ENCODE data around the gene LHX6.

Gene LHX6

DNA sequence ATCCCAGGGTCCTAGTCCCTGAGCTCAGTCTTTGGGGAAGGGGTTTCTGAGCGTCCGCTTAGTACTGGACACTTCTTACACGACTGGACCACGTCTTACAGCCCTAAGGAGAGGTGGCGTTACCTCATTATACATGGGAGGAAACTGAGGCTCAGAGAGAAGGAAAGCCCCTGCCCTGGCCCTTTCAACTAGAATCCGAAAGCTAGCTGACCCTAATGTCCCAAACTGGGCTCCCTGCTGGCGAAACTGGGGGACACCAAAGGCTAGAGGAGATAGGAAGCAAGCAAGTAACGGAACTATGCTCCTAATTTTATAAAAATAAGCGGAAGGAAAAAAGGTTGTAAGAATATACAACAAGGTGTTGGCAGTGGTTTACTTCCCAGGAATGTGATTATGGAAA lies 14.2 kb downstream of the LHX6 start:
- peaks cover 75% of the 10 kb centered on the region for H3K27me3 Mint-ChIP-seq
- peak overlapping the region; percentile 51 for H3K4me3 Mint-ChIP-seq
- no peaks in the 10 kb centered on the region for H3K9me3 Mint-ChIP-seq
- H3K4me1 Mint-ChIP-seq: peaks cover 24% of the 10 kb centered on the region
- ATAC-seq (no peak), DNase-seq (no peak)
- H3K27ac Mint-ChIP-seq: no peak overlapping the region
- H3K36me3 Mint-ChIP-seq (ENCODE audit: low read depth): no peaks in the 10 kb centered on the region

DNA sequence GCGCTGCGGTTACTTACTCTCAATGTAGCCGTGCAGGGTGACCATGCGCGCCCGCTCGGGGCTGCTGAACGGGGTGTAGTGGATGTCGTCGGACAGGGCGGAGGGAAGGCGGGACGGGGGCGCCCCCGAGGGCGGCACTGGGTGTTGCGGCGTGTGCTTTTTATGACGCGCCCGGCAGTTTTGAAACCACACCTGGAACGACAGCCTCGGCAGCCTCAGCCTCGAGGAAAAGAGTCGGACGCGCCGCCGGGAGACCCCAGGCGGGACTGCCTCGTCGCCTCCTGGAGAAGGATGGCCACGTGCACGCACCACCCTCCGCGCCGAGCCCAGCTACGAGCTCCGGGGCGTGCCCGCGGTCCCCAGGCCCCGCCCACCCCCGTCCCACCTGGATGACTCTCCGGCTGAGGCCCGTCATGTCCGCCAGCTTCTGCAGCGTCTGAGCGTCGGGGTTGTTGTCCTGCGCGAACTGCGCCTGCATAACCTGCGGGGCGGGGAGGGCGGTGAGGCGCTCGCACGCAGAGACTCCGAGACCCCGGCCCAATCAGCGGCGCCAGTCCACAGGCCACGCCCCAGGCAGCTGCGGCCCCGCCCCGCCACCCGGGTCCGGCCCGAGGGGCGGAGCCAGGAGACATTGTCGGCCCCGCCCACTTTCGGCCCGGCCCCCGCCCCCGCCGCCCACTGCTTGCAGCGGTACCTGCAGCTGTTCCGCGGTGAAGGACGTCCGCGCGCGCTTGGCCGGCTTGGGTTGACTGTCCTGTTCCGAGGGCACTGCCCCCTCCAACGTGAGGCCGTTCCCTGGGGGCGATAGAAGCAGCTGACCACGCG lies 15.0 kb downstream of the LHX6 start:
- no peaks in the 10 kb centered on the region for H3K36me3 Mint-ChIP-seq (ENCODE audit: low read depth)
- DNase-seq (peak; percentile 56), ATAC-seq (peak; percentile 73)
- peaks cover 17% of the 10 kb centered on the region for H3K4me1 Mint-ChIP-seq
- H3K9me3 Mint-ChIP-seq: no peaks in the 10 kb centered on the region
- H3K27ac Mint-ChIP-seq: no peak overlapping the region
- H3K27me3 Mint-ChIP-seq: peaks cover 68% of the 10 kb centered on the region
- H3K4me3 Mint-ChIP-seq: peak overlapping the region; percentile 51

DNA sequence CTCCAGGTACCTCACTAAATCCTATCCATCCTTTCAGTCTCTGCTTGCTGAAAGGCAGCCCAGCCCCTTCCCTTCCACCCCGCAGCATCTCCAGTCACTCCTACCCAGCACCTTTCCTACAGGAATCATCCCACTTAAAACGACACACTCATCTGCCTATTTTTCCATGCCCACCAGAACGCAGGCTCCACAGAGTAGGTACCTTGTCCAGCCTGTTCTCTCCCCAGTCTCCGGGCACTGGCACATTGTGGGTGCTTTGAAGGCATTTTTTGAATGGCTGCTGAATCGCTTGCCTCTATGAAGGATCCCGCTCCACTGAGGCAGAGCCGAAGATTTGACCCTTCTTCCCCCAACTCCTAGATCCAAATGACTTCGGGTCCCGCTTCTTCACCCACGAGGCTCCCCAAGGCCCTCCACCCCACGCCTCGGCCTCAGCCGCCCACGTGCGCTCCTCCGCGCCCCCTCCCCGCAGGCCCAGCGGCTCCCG lies 15.6 kb downstream of the LHX6 start:
- ATAC-seq (no peak), DNase-seq (no peak)
- peaks cover 61% of the 10 kb centered on the region for H3K27me3 Mint-ChIP-seq
- H3K4me1 Mint-ChIP-seq: peaks cover 10% of the 10 kb centered on the region
- no peak overlapping the region for H3K27ac Mint-ChIP-seq
- H3K36me3 Mint-ChIP-seq (ENCODE audit: low read depth): no peaks in the 10 kb centered on the region
- no peaks in the 10 kb centered on the region for H3K9me3 Mint-ChIP-seq
- peak overlapping the region; percentile 21 for H3K4me3 Mint-ChIP-seq

DNA sequence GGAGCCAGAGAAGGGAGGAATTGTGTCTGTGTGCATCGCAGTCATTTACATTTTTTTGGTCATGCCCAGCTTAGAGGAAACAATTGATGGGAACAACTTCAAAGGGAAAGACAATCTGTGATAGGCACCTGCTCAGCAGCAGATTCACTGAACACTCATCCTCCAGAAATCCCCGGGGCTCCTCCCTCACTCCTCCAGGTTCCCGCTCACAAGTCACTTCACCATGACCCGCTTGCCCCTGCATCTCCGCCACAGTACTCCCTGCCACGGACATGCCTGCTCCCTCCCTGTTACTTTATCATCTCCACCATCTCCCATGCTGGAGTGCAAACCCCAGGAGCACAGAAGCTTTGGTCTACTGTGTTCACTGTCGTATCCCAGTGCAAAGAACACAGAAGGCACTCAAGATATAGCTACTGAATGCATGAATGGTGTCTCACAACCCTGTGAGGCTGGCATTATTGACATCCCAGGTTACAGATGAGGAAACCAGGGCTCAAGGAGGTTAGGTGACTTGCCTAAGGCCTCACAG lies 16.2 kb downstream of the LHX6 start:
- Mint-ChIP-seq H3K36me3 (ENCODE audit: low read depth) (no peaks in the 10 kb centered on the region), H3K9me3 (no peaks in the 10 kb centered on the region), H3K4me3 (no peak overlapping the region), H3K4me1 (peaks cover 8% of the 10 kb centered on the region), H3K27me3 (peaks cover 57% of the 10 kb centered on the region), H3K27ac (no peak overlapping the region)
- no peak for DNase-seq
- no peak for ATAC-seq

DNA sequence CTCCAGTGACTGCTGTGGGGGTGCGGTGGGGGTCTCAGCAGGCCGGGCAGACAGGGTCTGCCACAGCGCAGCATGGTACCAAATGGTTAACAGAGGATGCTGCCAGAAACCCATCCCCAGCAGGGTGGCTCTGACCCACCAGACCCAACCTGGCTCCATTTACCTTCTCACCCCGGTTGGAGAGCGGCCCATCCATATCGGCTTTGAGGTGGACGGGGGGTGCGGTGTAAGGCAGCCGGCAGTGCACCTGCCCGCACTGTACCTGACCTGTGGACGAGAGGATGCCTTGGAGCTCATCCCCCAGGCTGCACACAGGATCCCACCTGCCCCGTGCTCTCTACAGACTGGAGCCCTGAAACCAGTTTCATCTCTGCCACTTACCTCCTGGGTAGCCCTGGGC lies 19.3 kb downstream of the LHX6 start:
- DNase-seq: no peak

DNA sequence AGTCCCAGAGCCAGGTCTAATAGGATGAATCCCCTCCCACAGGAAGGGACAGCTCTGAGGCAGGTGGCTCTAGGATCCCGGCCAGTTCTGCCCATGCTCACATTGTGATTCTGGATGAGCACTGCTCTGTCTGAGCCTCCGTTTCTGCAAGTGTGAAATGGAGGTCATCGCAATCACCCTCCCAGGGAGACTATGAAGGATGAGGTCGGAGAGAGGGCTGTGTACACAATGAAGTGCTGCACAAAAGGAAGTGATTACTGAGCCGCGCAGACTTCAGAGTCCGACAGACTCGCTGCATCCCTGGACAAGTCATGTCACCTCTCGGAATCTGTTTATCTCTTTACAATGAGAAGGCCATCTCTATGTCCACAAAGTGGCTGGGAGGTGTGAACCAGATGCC lies 21.7 kb downstream of the LHX6 start:
- H3K36me3 Mint-ChIP-seq (ENCODE audit: low read depth): no peaks in the 10 kb centered on the region
- no peaks in the 10 kb centered on the region for H3K9me3 Mint-ChIP-seq
- DNase-seq (no peak), ATAC-seq (no peak)
- no peak overlapping the region for H3K27ac Mint-ChIP-seq
- peaks cover 15% of the 10 kb centered on the region for H3K27me3 Mint-ChIP-seq
- no peak overlapping the region for H3K4me3 Mint-ChIP-seq
- H3K4me1 Mint-ChIP-seq: no peaks in the 10 kb centered on the region

More for the DNA sequence above, 19.3 kb downstream of the LHX6 start:
- no peak overlapping the region for H3K27ac Mint-ChIP-seq
- H3K4me1 Mint-ChIP-seq: peaks cover 7% of the 10 kb centered on the region
- no peak overlapping the region for H3K4me3 Mint-ChIP-seq
- no peak for ATAC-seq
- peaks cover 32% of the 10 kb centered on the region for H3K27me3 Mint-ChIP-seq
- H3K9me3 Mint-ChIP-seq: no peaks in the 10 kb centered on the region
- H3K36me3 Mint-ChIP-seq (ENCODE audit: low read depth): no peaks in the 10 kb centered on the region

DNA sequence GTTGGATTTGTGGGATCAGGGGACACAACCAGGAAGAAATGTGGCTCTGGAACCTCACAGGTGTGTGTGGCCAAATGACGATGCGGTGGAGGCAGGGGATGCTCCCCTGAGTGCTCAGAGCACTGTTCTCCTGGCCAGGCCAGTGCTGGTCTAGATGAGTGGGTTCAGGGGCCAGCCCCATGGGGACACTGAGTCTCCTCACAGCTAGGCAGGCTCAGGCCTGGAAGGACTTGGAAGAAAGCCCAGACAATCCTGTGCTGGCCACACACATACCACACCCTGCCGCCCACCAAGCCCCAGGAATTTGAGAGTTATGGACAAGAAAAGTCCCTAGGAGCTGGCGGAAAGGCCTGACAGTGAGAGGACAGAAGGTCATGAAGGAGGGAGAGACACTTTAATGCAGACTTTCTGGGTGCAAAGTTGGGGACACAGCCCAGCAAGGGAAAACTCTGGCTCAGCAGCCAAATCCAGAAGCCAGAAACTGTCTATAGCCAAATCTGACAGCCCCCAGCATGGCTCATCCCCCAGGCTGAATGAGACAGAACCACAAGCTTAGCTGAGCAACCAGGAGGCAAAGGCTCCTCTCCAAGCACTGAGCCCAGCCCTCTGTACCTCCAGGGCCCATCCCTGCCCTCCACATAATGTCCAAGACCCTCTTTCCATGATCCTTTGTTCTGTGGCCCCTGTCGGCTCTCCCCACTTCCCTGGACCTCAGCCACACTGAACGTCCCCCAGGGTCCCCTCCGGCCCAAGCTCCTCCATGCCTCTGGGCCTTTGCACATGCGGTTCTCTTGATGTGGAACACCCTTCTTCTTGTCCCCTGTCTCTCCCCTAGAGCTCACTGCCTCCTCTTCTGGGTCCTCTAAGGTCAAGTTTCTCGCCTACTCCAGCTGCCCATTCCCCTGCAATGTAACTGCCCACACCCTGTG lies 22.4 kb downstream of the LHX6 start:
- DNase-seq: no peak
- Mint-ChIP-seq H3K4me3 (no peak overlapping the region), H3K4me1 (no peaks in the 10 kb centered on the region), H3K27ac (no peak overlapping the region), H3K27me3 (peaks cover 9% of the 10 kb centered on the region), H3K36me3 (ENCODE audit: low read depth) (no peaks in the 10 kb centered on the region), H3K9me3 (no peaks in the 10 kb centered on the region)
- no peak for ATAC-seq

DNA sequence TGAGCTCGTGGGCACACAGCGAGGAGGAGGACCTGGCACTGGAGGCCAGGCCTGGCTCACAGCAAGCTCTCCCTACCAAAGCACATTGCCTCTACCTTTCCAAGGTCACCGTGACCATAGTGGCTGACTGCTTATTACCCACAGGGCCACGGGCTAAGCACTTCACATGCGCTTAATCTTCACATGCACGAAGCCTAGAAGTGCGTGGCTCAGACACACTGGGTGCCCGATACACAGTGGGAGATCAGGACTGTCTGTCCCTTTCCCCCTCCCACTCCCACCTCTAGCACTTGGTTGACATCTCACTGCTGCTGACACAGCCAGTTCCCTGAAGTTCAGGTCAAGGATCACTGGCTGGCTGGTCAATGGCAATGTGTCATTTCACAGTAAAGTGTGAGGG lies 23.6 kb downstream of the LHX6 start:
- H3K9me3 Mint-ChIP-seq: no peaks in the 10 kb centered on the region
- no peak overlapping the region for H3K27ac Mint-ChIP-seq
- H3K27me3 Mint-ChIP-seq: peaks cover 4% of the 10 kb centered on the region
- no peaks in the 10 kb centered on the region for H3K36me3 Mint-ChIP-seq (ENCODE audit: low read depth)
- DNase-seq: no peak
- H3K4me1 Mint-ChIP-seq: no peaks in the 10 kb centered on the region
- H3K4me3 Mint-ChIP-seq: no peak overlapping the region
- ATAC-seq: no peak

DNA sequence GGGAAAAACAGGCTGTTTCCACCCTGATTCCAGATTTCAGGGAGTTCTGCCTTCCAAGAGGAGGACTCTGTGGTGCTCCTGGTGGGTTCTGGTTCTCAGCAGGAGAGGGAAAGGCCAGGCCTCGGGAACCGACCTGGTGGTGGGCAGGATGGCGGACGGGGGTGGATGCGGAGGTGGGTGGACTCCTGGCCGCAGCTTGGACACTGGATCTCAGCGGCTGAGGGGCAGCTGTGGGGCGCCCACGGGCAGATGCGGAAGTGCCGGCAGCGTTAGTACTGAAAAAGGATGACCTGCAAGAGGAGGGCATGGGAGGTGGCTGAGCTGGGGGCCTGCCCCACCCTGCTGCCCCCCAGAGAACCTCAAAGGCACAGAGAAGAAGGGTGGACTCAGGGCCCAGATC lies 24.3 kb downstream of the LHX6 start:
- Mint-ChIP-seq H3K4me3 (no peak overlapping the region), H3K36me3 (ENCODE audit: low read depth) (no peaks in the 10 kb centered on the region), H3K27ac (no peak overlapping the region), H3K4me1 (no peaks in the 10 kb centered on the region), H3K9me3 (no peaks in the 10 kb centered on the region), H3K27me3 (peaks cover 1% of the 10 kb centered on the region)
- ATAC-seq (no peak), DNase-seq (no peak)

DNA sequence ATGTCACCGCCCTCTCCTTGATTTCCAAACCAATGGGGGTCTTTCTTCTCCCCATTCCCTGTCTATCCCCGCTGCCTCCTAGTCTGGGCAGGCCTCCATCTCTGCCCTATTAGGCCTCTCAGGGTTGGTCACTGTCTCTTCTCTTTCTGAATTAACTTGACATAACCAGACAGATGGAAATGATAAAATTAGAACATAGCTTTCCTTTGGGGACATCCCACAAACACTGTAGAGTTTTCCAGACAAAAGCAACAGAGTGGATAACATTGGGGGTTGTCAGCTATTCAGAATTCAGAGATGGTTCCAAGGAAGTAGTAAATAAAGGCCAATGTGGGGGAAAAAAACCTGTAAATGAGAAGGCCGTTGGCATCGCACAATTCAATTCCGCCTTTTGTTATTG lies 24.7 kb downstream of the LHX6 start:
- no peak overlapping the region for H3K4me3 Mint-ChIP-seq
- H3K27ac Mint-ChIP-seq: no peak overlapping the region
- H3K9me3 Mint-ChIP-seq: no peaks in the 10 kb centered on the region
- H3K27me3 Mint-ChIP-seq: peaks cover 1% of the 10 kb centered on the region
- H3K4me1 Mint-ChIP-seq: no peaks in the 10 kb centered on the region
- ATAC-seq (no peak), DNase-seq (no peak)
- no peaks in the 10 kb centered on the region for H3K36me3 Mint-ChIP-seq (ENCODE audit: low read depth)

DNA sequence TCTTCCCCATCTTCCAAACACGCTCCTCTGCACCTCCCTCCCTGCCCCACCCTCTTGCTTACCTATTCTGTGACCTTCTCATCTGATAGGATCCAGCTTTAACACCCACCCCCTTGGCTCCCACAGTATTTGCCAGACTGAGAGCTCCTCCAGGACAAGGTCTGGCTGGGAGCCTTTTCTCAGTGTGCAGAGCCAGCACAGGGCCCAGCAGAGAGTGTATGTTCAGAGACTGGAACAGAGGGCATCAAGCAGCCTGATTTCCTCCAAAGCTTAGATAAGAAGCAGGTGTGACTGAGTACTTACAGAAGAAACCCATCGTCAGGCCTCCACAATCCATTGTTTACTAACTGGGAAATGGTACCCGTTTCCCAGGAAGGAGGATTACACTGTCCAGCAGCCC lies 26.6 kb downstream of the LHX6 start:
- Mint-ChIP-seq H3K27ac (no peak overlapping the region), H3K27me3 (peaks cover 5% of the 10 kb centered on the region), H3K36me3 (ENCODE audit: low read depth) (no peaks in the 10 kb centered on the region), H3K4me3 (no peak overlapping the region), H3K9me3 (no peaks in the 10 kb centered on the region), H3K4me1 (no peaks in the 10 kb centered on the region)
- DNase-seq: no peak
- no peak for ATAC-seq

DNA sequence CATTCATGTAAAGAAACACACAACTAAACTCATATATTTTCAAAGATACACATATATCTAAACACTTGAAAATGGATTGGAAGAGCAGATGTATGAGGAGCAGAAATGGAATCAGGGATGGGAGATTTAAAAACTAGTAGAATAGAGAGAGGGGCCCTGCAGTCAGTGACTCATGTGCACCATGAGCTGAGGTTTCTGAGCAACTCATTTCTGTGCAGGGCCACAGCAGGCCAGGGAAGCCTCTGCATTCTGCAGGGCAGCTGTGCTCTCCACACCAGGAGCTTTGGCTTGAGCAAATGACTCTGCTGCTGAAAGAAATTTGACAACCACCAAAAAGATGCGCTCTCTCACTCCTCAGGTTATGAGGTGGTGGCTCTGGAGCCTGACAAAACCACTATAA lies 27.1 kb downstream of the LHX6 start:
- H3K27me3 Mint-ChIP-seq: peaks cover 5% of the 10 kb centered on the region
- H3K4me1 Mint-ChIP-seq: no peaks in the 10 kb centered on the region
- H3K4me3 Mint-ChIP-seq: no peak overlapping the region
- DNase-seq: no peak
- no peaks in the 10 kb centered on the region for H3K9me3 Mint-ChIP-seq
- ATAC-seq: peak; percentile 72
- H3K27ac Mint-ChIP-seq: no peak overlapping the region
- H3K36me3 Mint-ChIP-seq (ENCODE audit: low read depth): no peaks in the 10 kb centered on the region

DNA sequence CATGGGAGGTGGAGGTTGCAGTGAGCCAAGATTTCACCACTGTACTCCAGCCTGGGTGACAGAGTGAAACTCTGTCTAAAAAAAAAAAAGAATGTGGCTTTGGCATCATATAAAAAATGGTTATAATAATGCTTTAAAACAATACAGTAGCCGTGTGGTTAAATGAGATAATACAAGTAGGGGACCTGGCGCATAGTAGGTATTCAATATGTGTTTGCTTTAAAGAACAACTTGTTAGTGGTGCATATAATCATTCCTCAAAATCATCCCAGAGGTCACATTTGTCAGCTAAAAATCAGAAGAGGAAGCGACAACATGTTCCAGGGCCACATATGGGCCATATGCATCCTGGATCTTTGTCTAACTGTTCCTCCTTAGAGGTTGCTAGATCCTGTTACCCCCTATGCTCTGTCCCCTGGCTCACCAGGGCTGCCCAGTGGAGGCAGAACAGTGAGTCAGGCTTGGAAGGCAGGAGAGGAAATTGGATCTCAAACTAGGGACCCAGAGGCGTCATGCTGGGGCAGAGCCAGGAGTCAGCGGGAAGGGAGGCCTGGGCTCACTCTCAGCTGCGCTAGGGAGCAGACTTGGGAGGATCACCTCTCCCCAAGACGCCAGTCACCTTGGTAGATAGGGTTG lies 27.7 kb downstream of the LHX6 start:
- no peaks in the 10 kb centered on the region for H3K9me3 Mint-ChIP-seq
- H3K27ac Mint-ChIP-seq: no peak overlapping the region
- no peak overlapping the region for H3K4me3 Mint-ChIP-seq
- no peak for DNase-seq
- H3K27me3 Mint-ChIP-seq: peaks cover 5% of the 10 kb centered on the region
- ATAC-seq: no peak
- no peaks in the 10 kb centered on the region for H3K4me1 Mint-ChIP-seq
- no peaks in the 10 kb centered on the region for H3K36me3 Mint-ChIP-seq (ENCODE audit: low read depth)

DNA sequence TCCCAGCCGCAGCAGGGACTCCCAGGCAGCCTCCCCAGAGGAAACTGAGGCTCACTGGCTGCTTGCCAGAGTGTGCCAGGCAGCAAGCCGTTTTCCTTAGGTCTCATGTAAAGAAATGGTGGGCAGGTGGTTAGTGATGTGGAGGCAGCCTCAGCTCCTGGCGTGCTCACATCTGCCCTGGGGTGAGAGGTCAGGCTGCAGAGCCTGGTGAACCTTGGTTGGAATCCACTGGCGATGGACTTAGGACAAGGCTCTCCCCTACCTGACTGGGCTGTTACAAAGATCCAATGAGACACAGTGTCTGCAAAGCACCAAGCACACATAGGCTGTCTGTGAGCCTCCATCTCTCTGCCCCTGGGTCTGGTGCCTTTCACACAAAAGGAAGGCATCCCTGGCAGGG lies 30.9 kb downstream of the LHX6 start:
- H3K9me3 Mint-ChIP-seq: no peaks in the 10 kb centered on the region
- H3K4me3 Mint-ChIP-seq: no peak overlapping the region
- H3K27me3 Mint-ChIP-seq: peaks cover 5% of the 10 kb centered on the region
- ATAC-seq (no peak), DNase-seq (no peak)
- H3K36me3 Mint-ChIP-seq (ENCODE audit: low read depth): no peaks in the 10 kb centered on the region
- no peak overlapping the region for H3K27ac Mint-ChIP-seq
- no peaks in the 10 kb centered on the region for H3K4me1 Mint-ChIP-seq

All from activated naive CD8-positive, alpha-beta T cell treated with anti-CD3 and anti-CD28 coated beads, Interleukin-2, amount 50 U/mL, for 24 hours (primary cell).